ENCODE measurements around the gene FARP1. TPM values are rescaled to one million over a fixed set of nuclear protein-coding genes. Genes with fewer than 3 reads are reported as not detected.

FARP1 gene
- total RNA-seq, 1 donor from 2014 or later: 128 TPM

DNA sequence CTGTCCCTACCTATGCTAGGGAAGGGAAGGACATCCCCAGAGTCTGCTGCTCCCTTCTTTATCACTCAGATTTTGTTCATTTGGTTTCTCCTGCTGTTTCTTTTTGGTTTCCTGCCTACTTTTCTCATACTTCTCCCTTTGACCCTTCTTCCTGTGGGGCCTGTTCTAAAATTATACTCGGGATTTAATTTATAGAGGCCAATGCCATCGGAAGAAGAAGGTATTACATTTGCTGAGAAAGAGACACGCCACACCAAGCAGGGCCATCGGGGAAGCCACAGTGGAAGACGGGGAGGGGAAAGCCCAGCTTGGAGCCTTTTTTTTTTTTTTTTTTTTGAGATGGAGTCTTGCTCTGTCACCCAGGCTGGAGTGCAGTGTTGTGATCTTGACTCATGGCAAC is 46.8 kb upstream of the FARP1 start:
- FAIRE-seq: no peak
- peak overlapping the region; percentile 9 for H3K4me2 ChIP-seq (ENCODE audit: low read length)

DNA sequence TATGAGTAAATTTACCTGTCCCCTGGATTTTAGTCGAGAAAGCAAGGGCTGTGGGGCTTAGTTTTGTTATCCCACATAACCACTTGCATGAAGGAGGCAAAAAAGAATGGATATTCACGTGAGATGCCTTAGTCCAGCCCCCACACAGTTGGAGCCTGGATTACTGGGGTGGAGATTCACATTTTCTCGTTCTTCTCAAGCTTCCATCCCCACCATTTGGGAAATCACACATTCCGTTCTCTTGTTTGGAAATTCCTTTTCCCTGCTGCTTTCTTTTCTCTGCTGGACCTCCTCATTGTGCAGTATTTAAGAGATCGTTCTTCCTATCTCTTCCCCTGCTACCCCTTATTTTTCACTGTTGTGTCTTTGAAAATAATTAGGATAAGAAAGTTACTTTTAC is 45.1 kb upstream of the FARP1 start:
- Mint-ChIP-seq H3K27ac (ENCODE audit: unreplicated experiment) (no peak overlapping the region), H3K4me3 (ENCODE audit: unreplicated experiment) (no peak overlapping the region), H3K27me3 (ENCODE audit: low read depth, unreplicated experiment) (no peaks in the 10 kb centered on the region), H3K9me3 (ENCODE audit: unreplicated experiment) (peaks cover 17% of the 10 kb centered on the region), H3K4me1 (ENCODE audit: low read depth, unreplicated experiment) (peaks cover 6% of the 10 kb centered on the region), H3K36me3 (ENCODE audit: low read depth, unreplicated experiment) (no peaks in the 10 kb centered on the region)
- no peak for DNase-seq (ENCODE audit: low read depth)
- no peak for TF ChIP-seq EZH2 (IDR thresholded peaks at IDR 0.05; ENCODE audit: insufficient read depth, low read length)
- TF ChIP-seq, protein P1, sequence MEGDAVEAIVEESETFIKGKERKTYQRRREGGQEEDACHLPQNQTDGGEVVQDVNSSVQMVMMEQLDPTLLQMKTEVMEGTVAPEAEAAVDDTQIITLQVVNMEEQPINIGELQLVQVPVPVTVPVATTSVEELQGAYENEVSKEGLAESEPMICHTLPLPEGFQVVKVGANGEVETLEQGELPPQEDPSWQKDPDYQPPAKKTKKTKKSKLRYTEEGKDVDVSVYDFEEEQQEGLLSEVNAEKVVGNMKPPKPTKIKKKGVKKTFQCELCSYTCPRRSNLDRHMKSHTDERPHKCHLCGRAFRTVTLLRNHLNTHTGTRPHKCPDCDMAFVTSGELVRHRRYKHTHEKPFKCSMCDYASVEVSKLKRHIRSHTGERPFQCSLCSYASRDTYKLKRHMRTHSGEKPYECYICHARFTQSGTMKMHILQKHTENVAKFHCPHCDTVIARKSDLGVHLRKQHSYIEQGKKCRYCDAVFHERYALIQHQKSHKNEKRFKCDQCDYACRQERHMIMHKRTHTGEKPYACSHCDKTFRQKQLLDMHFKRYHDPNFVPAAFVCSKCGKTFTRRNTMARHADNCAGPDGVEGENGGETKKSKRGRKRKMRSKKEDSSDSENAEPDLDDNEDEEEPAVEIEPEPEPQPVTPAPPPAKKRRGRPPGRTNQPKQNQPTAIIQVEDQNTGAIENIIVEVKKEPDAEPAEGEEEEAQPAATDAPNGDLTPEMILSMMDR (IDR thresholded peaks at IDR 0.05; ENCODE audit: insufficient read depth, low read depth, low read length): no peak
- Histone ChIP-seq H3K9ac (ENCODE audit: low read length) (no peak overlapping the region), H3K27me3 (ENCODE audit: insufficient read depth, low read length) (no peaks in the 10 kb centered on the region), H3K79me2 (ENCODE audit: insufficient read depth, low read length) (no peaks in the 10 kb centered on the region), H3K4me3 (ENCODE audit: insufficient read depth, low read depth, low read length) (no peak overlapping the region), H3K36me3 (ENCODE audit: insufficient read depth, low read length) (no peaks in the 10 kb centered on the region), H4K20me1 (ENCODE audit: insufficient read depth, low read length) (no peaks in the 10 kb centered on the region), H3K4me2 (ENCODE audit: low read length) (no peak overlapping the region), H2AFZ (ENCODE audit: low read depth, low read length) (no peak overlapping the region), H3K9me3 (ENCODE audit: insufficient read depth, low read depth, low read length) (no peaks in the 10 kb centered on the region), H3K27ac (ENCODE audit: low read depth, low read length) (no peak overlapping the region), H3K4me1 (ENCODE audit: insufficient read depth, low read length) (peaks cover 6% of the 10 kb centered on the region)
- no peak for FAIRE-seq

More for the DNA sequence above, 46.8 kb upstream of the FARP1 start:
- Mint-ChIP-seq H3K4me1 (ENCODE audit: low read depth, unreplicated experiment) (peaks cover 6% of the 10 kb centered on the region), H3K27ac (ENCODE audit: unreplicated experiment) (no peak overlapping the region), H3K36me3 (ENCODE audit: low read depth, unreplicated experiment) (no peaks in the 10 kb centered on the region), H3K4me3 (ENCODE audit: unreplicated experiment) (no peak overlapping the region), H3K27me3 (ENCODE audit: low read depth, unreplicated experiment) (no peaks in the 10 kb centered on the region), H3K9me3 (ENCODE audit: unreplicated experiment) (peaks cover 18% of the 10 kb centered on the region)
- Histone ChIP-seq H3K27me3 (ENCODE audit: insufficient read depth, low read length) (no peaks in the 10 kb centered on the region), H3K4me1 (ENCODE audit: insufficient read depth, low read length) (peaks cover 6% of the 10 kb centered on the region), H4K20me1 (ENCODE audit: insufficient read depth, low read length) (no peaks in the 10 kb centered on the region), H3K9ac (ENCODE audit: low read length) (no peak overlapping the region), H3K36me3 (ENCODE audit: insufficient read depth, low read length) (no peaks in the 10 kb centered on the region), H3K27ac (ENCODE audit: low read depth, low read length) (no peak overlapping the region), H3K9me3 (ENCODE audit: insufficient read depth, low read depth, low read length) (no peaks in the 10 kb centered on the region), H3K4me3 (ENCODE audit: insufficient read depth, low read depth, low read length) (no peak overlapping the region), H3K79me2 (ENCODE audit: insufficient read depth, low read length) (no peaks in the 10 kb centered on the region), H2AFZ (ENCODE audit: low read depth, low read length) (no peak overlapping the region)
- DNase-seq (ENCODE audit: low read depth): no peak
- TF ChIP-seq EZH2 (IDR thresholded peaks at IDR 0.05; ENCODE audit: insufficient read depth, low read length): no peak
- TF ChIP-seq, protein P1 (IDR thresholded peaks at IDR 0.05; ENCODE audit: insufficient read depth, low read depth, low read length): no peak

DNA sequence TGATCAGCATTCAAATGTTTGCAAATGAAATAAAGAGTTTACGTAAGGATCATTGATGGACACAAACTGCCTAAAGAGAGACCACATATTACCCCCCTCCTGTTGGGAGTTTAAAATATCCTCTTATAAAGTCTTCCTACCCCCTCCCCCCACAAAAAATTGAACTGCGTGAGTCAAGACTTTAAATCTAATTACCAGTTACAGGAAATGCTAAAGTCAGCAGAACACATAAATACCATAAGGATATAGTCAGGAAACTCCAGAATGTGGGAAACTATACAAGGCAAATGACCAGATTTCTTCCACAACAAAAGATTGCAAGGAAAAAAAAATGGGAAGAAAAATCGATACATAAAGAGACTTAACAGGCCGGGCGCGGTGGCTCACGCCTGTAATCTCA is 44.4 kb upstream of the FARP1 start:
- Histone ChIP-seq H3K4me2 (ENCODE audit: low read length) (no peak overlapping the region), H3K4me1 (ENCODE audit: insufficient read depth, low read length) (peaks cover 6% of the 10 kb centered on the region), H3K4me3 (ENCODE audit: insufficient read depth, low read depth, low read length) (no peak overlapping the region), H3K36me3 (ENCODE audit: insufficient read depth, low read length) (no peaks in the 10 kb centered on the region), H2AFZ (ENCODE audit: low read depth, low read length) (no peak overlapping the region), H3K9ac (ENCODE audit: low read length) (no peak overlapping the region), H3K9me3 (ENCODE audit: insufficient read depth, low read depth, low read length) (no peaks in the 10 kb centered on the region), H3K79me2 (ENCODE audit: insufficient read depth, low read length) (no peaks in the 10 kb centered on the region), H3K27ac (ENCODE audit: low read depth, low read length) (no peak overlapping the region), H3K27me3 (ENCODE audit: insufficient read depth, low read length) (no peaks in the 10 kb centered on the region), H4K20me1 (ENCODE audit: insufficient read depth, low read length) (no peaks in the 10 kb centered on the region)
- H3K27me3 Mint-ChIP-seq (ENCODE audit: low read depth, unreplicated experiment): no peaks in the 10 kb centered on the region
- no peak for FAIRE-seq
- no peak overlapping the region for H3K4me3 Mint-ChIP-seq (ENCODE audit: unreplicated experiment)
- H3K4me1 Mint-ChIP-seq (ENCODE audit: low read depth, unreplicated experiment): peaks cover 6% of the 10 kb centered on the region
- no peaks in the 10 kb centered on the region for H3K36me3 Mint-ChIP-seq (ENCODE audit: low read depth, unreplicated experiment)
- peak; percentile 55 for DNase-seq (ENCODE audit: low read depth)
- peak overlapping the region; percentile 60 for H3K27ac Mint-ChIP-seq (ENCODE audit: unreplicated experiment)
- peaks cover 10% of the 10 kb centered on the region for H3K9me3 Mint-ChIP-seq (ENCODE audit: unreplicated experiment)
- no peak for TF ChIP-seq EZH2 (IDR thresholded peaks at IDR 0.05; ENCODE audit: insufficient read depth, low read length)
- TF ChIP-seq, protein P1 (IDR thresholded peaks at IDR 0.05; ENCODE audit: insufficient read depth, low read depth, low read length): no peak

Data from astrocyte (in vitro differentiated cells and primary cell).